ENCODE measurements around the gene CKLF.
"Not testable (repeated sequence)": the region's sequence is repeated elsewhere in the genome, so short reads cannot be mapped to it uniquely, and the experiment has no call there.

Gene CKLF

DNA sequence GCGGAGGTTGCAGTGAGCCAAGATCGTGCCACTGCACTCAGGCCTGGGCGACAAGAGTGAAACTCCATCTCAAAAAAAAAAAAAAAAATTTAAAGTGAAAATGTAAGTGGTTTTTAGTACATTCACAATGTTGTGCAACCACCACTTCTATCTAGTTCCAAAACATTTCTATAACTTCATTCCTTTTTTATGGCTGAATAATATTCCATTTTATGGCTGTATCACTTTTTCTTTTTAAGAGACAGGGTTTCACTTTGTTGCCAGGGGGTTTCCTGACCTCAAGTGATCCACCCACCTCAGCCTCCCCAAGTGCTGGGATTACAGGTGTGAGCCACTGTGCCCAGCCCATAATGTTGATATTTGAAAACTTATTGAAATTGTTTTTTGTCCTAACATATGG, 40.4 kb downstream of the CKLF start:
- DNase-seq = no peak
- H3K4ac ChIP-seq (ENCODE audit: low read depth in 1 of 2, low read length in 2 of 2) = no peak overlapping the region
- H3K9me3 ChIP-seq (ENCODE audit: control insufficient read depth, low read length) = no peaks in the 10 kb centered on the region
- H4K8ac ChIP-seq (ENCODE audit: low read length) = no peak overlapping the region
- no peak overlapping the region for H3K9ac ChIP-seq (ENCODE audit: low read length)
- H3K4me1 ChIP-seq (ENCODE audit: control insufficient read depth, insufficient read depth, low read depth, low read length) = peaks cover 4% of the 10 kb centered on the region
- H3K4me2 ChIP-seq (ENCODE audit: low read length, poor library complexity, severe bottlenecking) = no peak overlapping the region
- no peak overlapping the region for H2BK12ac ChIP-seq (ENCODE audit: low read length in 2 of 2)
- H3K79me1 ChIP-seq (replicated peaks; ENCODE audit: low read length, poor library complexity, severe bottlenecking) = no peaks in the 10 kb centered on the region
- H3K14ac ChIP-seq (ENCODE audit: low read length in 2 of 2) = no peak overlapping the region
- peaks cover 0 to 15% of the 10 kb centered on the region in 2 experiments for H3K27me3 ChIP-seq (ENCODE audit: control insufficient read depth in 1 of 2, insufficient read depth in 1 of 2, low read length in 2 of 2)
- WGBS = 100% methylated on average over 1 of the region's 3 CpGs
- H3K18ac ChIP-seq (ENCODE audit: low read depth in 1 of 2, low read length in 2 of 2) = no peak overlapping the region
- H2BK120ac ChIP-seq (ENCODE audit: low read depth, low read length) = no peak overlapping the region
- H3K23ac ChIP-seq (ENCODE audit: low read length in 2 of 2) = no peak overlapping the region
- no peak overlapping the region for H2BK5ac ChIP-seq (ENCODE audit: low read depth, low read length, poor library complexity, severe bottlenecking)
- H3K27ac ChIP-seq (ENCODE audit: low read length, poor library complexity, severe bottlenecking) = no peak overlapping the region
- no peak overlapping the region for H3K4me3 ChIP-seq (ENCODE audit: insufficient read depth in 1 of 2, low read depth in 1 of 2, low read length in 2 of 2)
- H2BK15ac ChIP-seq (ENCODE audit: low read depth, poor library complexity, severe bottlenecking) = no peak overlapping the region
- no peak overlapping the region for H2AFZ ChIP-seq (ENCODE audit: low read depth, low read length)
- H2AK5ac ChIP-seq (ENCODE audit: low read length, severe bottlenecking) = no peak overlapping the region
- no peak overlapping the region for H4K91ac ChIP-seq (ENCODE audit: low read length)
- no peaks in the 10 kb centered on the region for H3K36me3 ChIP-seq (ENCODE audit: control insufficient read depth in 1 of 2, insufficient read depth in 2 of 2, low read depth in 1 of 2, low read length in 2 of 2)

DNA sequence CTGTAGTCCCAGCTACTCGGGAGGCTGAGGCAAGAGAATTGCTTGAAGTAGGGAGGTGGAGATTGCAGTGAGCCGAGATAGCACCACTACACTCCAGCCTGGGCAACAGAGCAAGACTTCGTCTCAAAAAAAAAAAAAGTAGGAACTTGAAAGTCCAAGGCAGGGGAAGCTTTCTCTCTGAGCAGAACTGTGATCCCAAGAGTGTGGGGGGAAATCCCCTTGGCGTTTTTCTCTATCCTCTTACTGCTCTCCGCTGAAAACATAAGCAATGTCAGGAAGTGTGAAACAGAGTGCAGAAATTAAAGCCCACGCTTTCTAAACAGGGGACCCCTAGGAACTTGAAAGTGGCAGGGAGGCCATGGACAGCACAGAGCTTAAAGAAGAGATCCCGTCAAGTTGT, 42.4 kb downstream of the CKLF start:
- H4K8ac ChIP-seq (ENCODE audit: low read length) = no peak overlapping the region

DNA sequence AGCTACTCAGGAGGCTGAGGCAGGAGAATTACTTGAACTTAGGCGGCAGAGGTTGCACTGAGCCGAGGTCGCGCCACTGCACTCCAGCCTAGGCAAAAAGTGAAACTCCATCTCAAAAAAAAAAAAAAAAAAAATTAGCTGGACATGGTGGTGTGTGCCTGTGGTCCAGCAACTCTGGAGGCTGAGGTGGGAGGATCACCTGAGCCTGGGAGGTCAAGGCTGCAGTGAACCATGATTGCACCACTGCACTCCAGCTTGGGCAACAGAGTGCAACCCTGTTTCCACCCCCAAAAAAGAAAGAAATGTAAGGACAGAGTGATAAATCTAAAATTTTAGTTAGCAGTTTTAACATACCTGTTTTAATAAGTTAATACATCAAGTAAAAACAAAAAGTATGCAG, 44.2 kb downstream of the CKLF start:
- WGBS = no CpG with 5 or more reads among the region's 4 CpGs
- H4K91ac ChIP-seq (ENCODE audit: low read length) = not testable (repeated sequence)

More for the DNA sequence above, 42.4 kb downstream of the CKLF start:
- Histone ChIP-seq H2BK5ac (ENCODE audit: low read depth, low read length, poor library complexity, severe bottlenecking) (no peak overlapping the region), H3K14ac (ENCODE audit: low read length in 2 of 2) (no peak overlapping the region), H3K27ac (ENCODE audit: low read length, poor library complexity, severe bottlenecking) (no peak overlapping the region), H3K4me2 (ENCODE audit: low read length, poor library complexity, severe bottlenecking) (no peak overlapping the region), H3K9me3 (ENCODE audit: control insufficient read depth, low read length) (no peaks in the 10 kb centered on the region), H3K27me3 (ENCODE audit: control insufficient read depth in 1 of 2, insufficient read depth in 1 of 2, low read length in 2 of 2) (peaks cover 0 to 15% of the 10 kb centered on the region in 2 experiments), H3K18ac (ENCODE audit: low read depth in 1 of 2, low read length in 2 of 2) (no peak overlapping the region), H4K91ac (ENCODE audit: low read length) (no peak overlapping the region), H3K23ac (ENCODE audit: low read length in 2 of 2) (no peak overlapping the region), H3K79me1 (replicated peaks; ENCODE audit: low read length, poor library complexity, severe bottlenecking) (no peaks in the 10 kb centered on the region), H3K36me3 (ENCODE audit: control insufficient read depth in 1 of 2, insufficient read depth in 2 of 2, low read depth in 1 of 2, low read length in 2 of 2) (no peaks in the 10 kb centered on the region), H3K4ac (ENCODE audit: low read depth in 1 of 2, low read length in 2 of 2) (no peak overlapping the region), H2AK5ac (ENCODE audit: low read length, severe bottlenecking) (no peak overlapping the region), H2BK15ac (ENCODE audit: low read depth, poor library complexity, severe bottlenecking) (no peak overlapping the region), H3K4me1 (ENCODE audit: control insufficient read depth, insufficient read depth, low read depth, low read length) (no peaks in the 10 kb centered on the region), H2BK120ac (ENCODE audit: low read depth, low read length) (no peak overlapping the region), H2BK12ac (ENCODE audit: low read length in 2 of 2) (no peak overlapping the region), H2AFZ (ENCODE audit: low read depth, low read length) (no peak overlapping the region), H3K9ac (ENCODE audit: low read length) (no peak overlapping the region), H3K4me3 (ENCODE audit: insufficient read depth in 1 of 2, low read depth in 1 of 2, low read length in 2 of 2) (no peak overlapping the region)
- no peak for DNase-seq
- WGBS = 88% methylated on average over 7 of the region's 7 CpGs

DNA sequence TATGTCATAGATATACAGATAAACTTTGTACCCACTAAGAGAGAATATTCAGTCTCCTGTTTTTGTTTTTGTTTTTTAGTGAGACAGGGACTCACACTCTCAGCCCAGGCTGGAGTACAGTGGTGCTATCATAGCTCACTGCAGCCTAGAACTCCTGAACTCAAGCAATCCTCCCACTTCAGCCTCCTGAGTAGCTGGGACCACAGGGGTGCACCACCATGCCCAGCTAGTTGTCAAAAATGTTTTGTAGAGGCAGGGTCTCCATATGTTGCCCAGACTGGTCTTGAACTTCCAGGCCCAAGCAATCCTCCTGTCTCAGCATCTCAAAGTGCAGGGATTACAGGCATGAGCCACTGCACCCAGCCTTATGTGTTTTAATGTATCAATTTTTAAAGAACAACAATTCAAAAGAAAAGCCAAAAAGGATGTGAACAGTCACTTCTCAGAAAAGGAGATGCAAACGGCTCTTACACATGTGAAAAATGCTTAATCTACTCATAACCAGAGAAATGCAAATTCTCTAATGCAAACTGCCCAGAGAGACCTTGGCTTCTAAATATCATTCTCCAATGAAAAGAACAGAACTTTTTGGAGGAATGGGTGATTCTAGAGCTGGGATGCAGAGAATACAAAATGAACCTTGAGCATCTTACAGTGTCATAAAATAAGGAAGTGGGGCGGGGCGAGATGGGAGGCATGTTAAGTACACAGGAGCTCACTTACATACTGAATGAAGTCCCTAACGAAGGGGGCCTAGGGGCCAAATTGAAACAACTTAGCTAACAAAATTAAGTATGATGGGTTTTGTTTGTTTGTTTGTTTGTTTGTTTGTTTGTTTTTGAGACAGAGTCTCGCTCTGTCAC, 44.8 kb downstream of the CKLF start:
- H3K4me2 ChIP-seq (ENCODE audit: low read length, poor library complexity, severe bottlenecking) = no peak overlapping the region
- H3K23ac ChIP-seq (ENCODE audit: low read length in 2 of 2) = no peak overlapping the region
- H3K79me1 ChIP-seq (replicated peaks; ENCODE audit: low read length, poor library complexity, severe bottlenecking) = no peaks in the 10 kb centered on the region
- H2AFZ ChIP-seq (ENCODE audit: low read depth, low read length) = no peak overlapping the region
- no peaks in the 10 kb centered on the region for H3K9me3 ChIP-seq (ENCODE audit: control insufficient read depth, low read length)
- no peak overlapping the region for H4K8ac ChIP-seq (ENCODE audit: low read length)
- no peak overlapping the region for H3K14ac ChIP-seq (ENCODE audit: low read length in 2 of 2)
- no peak overlapping the region for H2BK120ac ChIP-seq (ENCODE audit: low read depth, low read length)
- peaks cover 0 to 11% of the 10 kb centered on the region in 2 experiments for H3K27me3 ChIP-seq (ENCODE audit: control insufficient read depth in 1 of 2, insufficient read depth in 1 of 2, low read length in 2 of 2)
- 88% methylated on average over 5 of the region's 5 CpGs for WGBS
- no peak overlapping the region for H2BK15ac ChIP-seq (ENCODE audit: low read depth, poor library complexity, severe bottlenecking)
- H2AK5ac ChIP-seq (ENCODE audit: low read length, severe bottlenecking) = no peak overlapping the region
- H2BK5ac ChIP-seq (ENCODE audit: low read depth, low read length, poor library complexity, severe bottlenecking) = no peak overlapping the region
- no peak overlapping the region for H3K4ac ChIP-seq (ENCODE audit: low read depth in 1 of 2, low read length in 2 of 2)
- H4K91ac ChIP-seq (ENCODE audit: low read length) = no peak overlapping the region
- no peaks in the 10 kb centered on the region for H3K36me3 ChIP-seq (ENCODE audit: control insufficient read depth in 1 of 2, insufficient read depth in 2 of 2, low read depth in 1 of 2, low read length in 2 of 2)
- no peak for DNase-seq
- H3K4me3 ChIP-seq (ENCODE audit: insufficient read depth in 1 of 2, low read depth in 1 of 2, low read length in 2 of 2) = no peak overlapping the region
- no peak overlapping the region for H3K9ac ChIP-seq (ENCODE audit: low read length)
- H3K18ac ChIP-seq (ENCODE audit: low read depth in 1 of 2, low read length in 2 of 2) = no peak overlapping the region
- peaks cover 5% of the 10 kb centered on the region for H3K4me1 ChIP-seq (ENCODE audit: control insufficient read depth, insufficient read depth, low read depth, low read length)
- no peak overlapping the region for H3K27ac ChIP-seq (ENCODE audit: low read length, poor library complexity, severe bottlenecking)
- H2BK12ac ChIP-seq (ENCODE audit: low read length in 2 of 2) = no peak overlapping the region

More for the DNA sequence above, 44.2 kb downstream of the CKLF start:
- H3K27ac ChIP-seq (ENCODE audit: low read length, poor library complexity, severe bottlenecking); H2BK15ac ChIP-seq (ENCODE audit: low read depth, poor library complexity, severe bottlenecking); H2AK5ac ChIP-seq (ENCODE audit: low read length, severe bottlenecking); H3K14ac ChIP-seq (ENCODE audit: low read length in 2 of 2); H3K36me3 ChIP-seq (ENCODE audit: control insufficient read depth in 1 of 2, insufficient read depth in 2 of 2, low read depth in 1 of 2, low read length in 2 of 2); DNase-seq; H3K4me3 ChIP-seq (ENCODE audit: insufficient read depth in 1 of 2, low read depth in 1 of 2, low read length in 2 of 2); H3K9me3 ChIP-seq (ENCODE audit: control insufficient read depth, low read length); H3K4ac ChIP-seq (ENCODE audit: low read depth in 1 of 2, low read length in 2 of 2); H3K23ac ChIP-seq (ENCODE audit: low read length in 2 of 2); H2BK12ac ChIP-seq (ENCODE audit: low read length in 2 of 2); H3K4me1 ChIP-seq (ENCODE audit: control insufficient read depth, insufficient read depth, low read depth, low read length); H2BK5ac ChIP-seq (ENCODE audit: low read depth, low read length, poor library complexity, severe bottlenecking); H3K4me2 ChIP-seq (ENCODE audit: low read length, poor library complexity, severe bottlenecking); H2AFZ ChIP-seq (ENCODE audit: low read depth, low read length); H3K18ac ChIP-seq (ENCODE audit: low read depth in 1 of 2, low read length in 2 of 2); H2BK120ac ChIP-seq (ENCODE audit: low read depth, low read length); H3K9ac ChIP-seq (ENCODE audit: low read length); H4K8ac ChIP-seq (ENCODE audit: low read length); H3K79me1 ChIP-seq (replicated peaks; ENCODE audit: low read length, poor library complexity, severe bottlenecking): not testable (repeated sequence)
- peaks cover 0 to 11% of the 10 kb centered on the region in 2 experiments for H3K27me3 ChIP-seq (ENCODE audit: control insufficient read depth in 1 of 2, insufficient read depth in 1 of 2, low read length in 2 of 2)
